H1 (cell line): ENCODE data around the gene NLRC5. TPM values are rescaled to one million over a fixed set of nuclear protein-coding genes. Genes with fewer than 3 reads are reported as not detected.

Experiments
- CTCF ChIA-PET: fragments of 300-600 bp; sonication (Branson Sonifier 250); formaldehyde crosslinking; loops from one replicate; lab custom pipeline; 2021; ENCODE audit not compliant: partially characterized antibody; lab: Charles Lee
- POLR2A ChIA-PET: fragments of 300-600 bp; sonication (Branson Sonifier 250); formaldehyde crosslinking; loops from one replicate; lab custom pipeline; 2021; ENCODE audit warnings: inconsistent platforms; ENCODE audit not compliant: partially characterized antibody; lab: Charles Lee
- DNase-seq, 2 experiments: peaks; one replicate each; pipeline versions ENCODE4 v3.0.0 to v3.0.0-alpha.2; 2010 to 2022; ENCODE audit warnings: low spot score in 2 of 2, low read depth in 1 of 2, mixed read lengths in 1 of 2
- FAIRE-seq: peaks from 2 replicates; lab custom pipeline; 2011; peaks lifted over from hg19 to GRCh38; lab: Jason Lieb, UNC
- H2AFZ ChIP-seq: 2 replicates; pipeline ENCODE4 v1.8.1; 2012; ENCODE audit warnings: low read length, inconsistent platforms
- H2AK5ac ChIP-seq: 2 replicates; pipeline ENCODE4 v1.6.1; 2013; ENCODE audit warnings: low read depth, low read length
- H2BK120ac ChIP-seq: replicated peaks from 2 replicates; pipeline ENCODE3; 2013; ENCODE audit warnings: low read depth, low read length, inconsistent platforms
- H2BK12ac ChIP-seq: 2 replicates; pipeline ENCODE4 v1.6.1; 2013; ENCODE audit warnings: low read depth, low read length
- H2BK15ac ChIP-seq: 2 replicates; pipeline ENCODE4 v1.6.1; 2013; ENCODE audit warnings: low read length
- H2BK20ac ChIP-seq: 2 replicates; pipeline ENCODE4 v1.6.1; 2013; ENCODE audit warnings: low read length
- H2BK5ac ChIP-seq: 2 replicates; pipeline ENCODE4 v1.6.1; 2013; ENCODE audit warnings: low read depth, low read length
- H3K14ac ChIP-seq: 2 replicates; pipeline ENCODE4 v1.6.1; 2013; ENCODE audit warnings: inconsistent platforms; ENCODE audit not compliant: insufficient read length
- H3K18ac ChIP-seq: 2 replicates; pipeline ENCODE4 v1.6.1; 2013; ENCODE audit warnings: low read length; ENCODE audit errors: extremely low read depth
- H3K23ac ChIP-seq: 2 replicates; pipeline ENCODE4 v1.6.1; 2013; ENCODE audit warnings: inconsistent platforms; ENCODE audit not compliant: insufficient read length
- H3K23me2 ChIP-seq: 2 replicates; pipeline ENCODE4 v1.6.1; 2013; ENCODE audit warnings: low read depth, low read length
- H3K27ac ChIP-seq: 2 replicates; pipeline ENCODE4 v1.6.1; 2011; ENCODE audit warnings: low read depth, low read length, inconsistent platforms
- H3K27me3 ChIP-seq, 4 experiments: replicated peaks in 1 of 4; 1 replicate in 1 of 4; 2 replicates in 3 of 4; pipeline versions ENCODE4 v1.6.1 to v1.8.1; 2011 to 2013; ENCODE audit warnings: low read length in 3 of 4, mild to moderate bottlenecking in 3 of 4, inconsistent platforms in 2 of 4, mixed read lengths in 2 of 4, moderate library complexity in 1 of 4; ENCODE audit not compliant: control insufficient read depth in 3 of 4, insufficient read depth in 3 of 4; ENCODE audit errors: extremely low read depth in 1 of 4
- H3K36me3 ChIP-seq, 4 experiments: 2 replicates each; pipeline versions ENCODE4 v1.6.1 to v1.8.1; 2011 to 2013; ENCODE audit warnings: mild to moderate bottlenecking in 4 of 4, low read length in 3 of 4, moderate library complexity in 2 of 4, control low read depth in 1 of 4, inconsistent platforms in 1 of 4; ENCODE audit not compliant: insufficient read depth in 4 of 4, control insufficient read depth in 2 of 4
- H3K4ac ChIP-seq: replicated peaks from 2 replicates; pipeline ENCODE3; 2013; ENCODE audit warnings: low read length, low read depth, mixed read lengths, inconsistent platforms; ENCODE audit not compliant: insufficient read length
- H3K4me1 ChIP-seq, 4 experiments: replicated peaks in 1 of 4; 1 replicate in 1 of 4; 2 replicates in 3 of 4; pipeline versions ENCODE4 v1.6.1 to v1.8.1; 2011 to 2013; ENCODE audit warnings: low read length in 3 of 4, inconsistent platforms in 2 of 4, mixed read lengths in 1 of 4; ENCODE audit not compliant: insufficient read depth in 4 of 4, control insufficient read depth in 3 of 4
- H3K4me2 ChIP-seq, 2 experiments: 2 replicates each; pipeline versions ENCODE4 v1.6.1 to v1.8.1; 2011 to 2013; ENCODE audit warnings: low read depth in 2 of 2, low read length in 2 of 2, control low read depth in 1 of 2, inconsistent platforms in 1 of 2, mild to moderate bottlenecking in 1 of 2; ENCODE audit not compliant: insufficient read depth in 1 of 2
- H3K4me3 ChIP-seq, 4 experiments: fragments of 200-600, 300-600 bp in 1 of 4; sonication (generic), shearing (Covaris generic), sonication (Bioruptor Twin) in 1 of 4; 2 replicates each; pipeline versions ENCODE4 v1.5.1 to v1.8.1; 2011 to 2016; ENCODE audit warnings: low read length in 4 of 4, low read depth in 3 of 4, control low read depth in 2 of 4, inconsistent platforms in 2 of 4, mild to moderate bottlenecking in 2 of 4, mixed read lengths in 1 of 4, moderate library complexity in 1 of 4; ENCODE audit not compliant: insufficient read depth in 2 of 4; ENCODE audit errors: extremely low read depth in 1 of 4
- H3K56ac ChIP-seq: replicated peaks from 2 replicates; pipeline ENCODE3; 2013; ENCODE audit warnings: low read depth, mild to moderate bottlenecking, mixed read lengths, low read length, inconsistent platforms; ENCODE audit not compliant: insufficient read length
- H3K79me1 ChIP-seq: 2 replicates; pipeline ENCODE4 v1.6.1; 2013; ENCODE audit warnings: low read depth, low read length, control low read depth
- H3K79me2 ChIP-seq, 2 experiments: 2 replicates each; pipeline versions ENCODE4 v1.6.1 to v1.8.1; 2012 to 2013; ENCODE audit warnings: low read length in 2 of 2, mild to moderate bottlenecking in 2 of 2, inconsistent platforms in 1 of 2; ENCODE audit not compliant: insufficient read depth in 2 of 2, control insufficient read depth in 1 of 2
- H3K9ac ChIP-seq, 4 experiments: replicated peaks in 1 of 4; 1 replicate in 1 of 4; 2 replicates in 3 of 4; pipeline versions ENCODE4 v1.6.1 to v1.8.1; 2011 to 2013; ENCODE audit warnings: low read depth in 3 of 4, low read length in 3 of 4, control low read depth in 2 of 4, mild to moderate bottlenecking in 2 of 4, moderate library complexity in 2 of 4, inconsistent platforms in 1 of 4; ENCODE audit errors: extremely low read depth in 1 of 4
- H3K9me3 ChIP-seq, 2 experiments: 2 replicates each; pipeline versions ENCODE4 v1.6.1 to v1.8.1; 2012 to 2013; ENCODE audit warnings: mild to moderate bottlenecking in 2 of 2, moderate library complexity in 2 of 2, control low read depth in 1 of 2, inconsistent platforms in 1 of 2, low read depth in 1 of 2, low read length in 1 of 2, mixed read lengths in 1 of 2; ENCODE audit not compliant: insufficient read depth in 2 of 2
- H4K20me1 ChIP-seq, 2 experiments: replicated peaks in 1 of 2; 2 replicates each; pipeline versions ENCODE3 to v1.8.1; 2011 to 2013; ENCODE audit warnings: inconsistent platforms in 2 of 2, low read length in 2 of 2, mild to moderate bottlenecking in 1 of 2; ENCODE audit not compliant: insufficient read depth in 2 of 2, control insufficient read depth in 1 of 2
- H4K5ac ChIP-seq: 2 replicates; pipeline ENCODE4 v1.6.1; 2013; ENCODE audit warnings: low read length, low read depth, mixed read lengths, inconsistent platforms; ENCODE audit not compliant: insufficient read length
- H4K8ac ChIP-seq: 2 replicates; pipeline ENCODE4 v1.8.0; 2013; ENCODE audit warnings: mild to moderate bottlenecking, moderate library complexity, low read length, inconsistent platforms; ENCODE audit not compliant: insufficient read depth; ENCODE audit errors: extremely low read depth
- H4K91ac ChIP-seq: replicated peaks from 2 replicates; pipeline ENCODE3; 2013; ENCODE audit warnings: low read length, mixed read lengths, inconsistent platforms; ENCODE audit not compliant: insufficient read length
- FOSL1 ChIP-seq: IDR thresholded peaks from 2 replicates; pipeline ENCODE4 v1.6.1; 2011; ENCODE audit warnings: mild to moderate bottlenecking, low read depth, low read length, moderate library complexity; ENCODE audit not compliant: insufficient read depth
- POLR2AphosphoS5 ChIP-seq: IDR thresholded peaks from 2 replicates; pipeline ENCODE4 v1.6.1; 2011; ENCODE audit warnings: low read depth, low read length
- POU5F1 ChIP-seq: IDR thresholded peaks from 2 replicates; pipeline ENCODE4 v1.6.1; 2011; ENCODE audit warnings: low read depth, mild to moderate bottlenecking, low read length, moderate library complexity
- RAD21 ChIP-seq, 2 experiments: IDR thresholded peaks in 1 of 2; conservative IDR thresholded peaks in 1 of 2; 2 replicates each; pipeline ENCODE4 v1.6.1; 2011; ENCODE audit warnings: low read depth in 2 of 2, low read length in 2 of 2, improper control_type of control experiment in 1 of 2, inconsistent platforms in 1 of 2, mild to moderate bottlenecking in 1 of 2, moderate library complexity in 1 of 2
- SIN3A ChIP-seq, 2 experiments: IDR thresholded peaks in 1 of 2; conservative IDR thresholded peaks in 1 of 2; 2 replicates each; pipeline ENCODE4 v1.6.1; 2011 to 2012; ENCODE audit warnings: low read length in 2 of 2, improper control_type of control experiment in 1 of 2, low read depth in 1 of 2, mild to moderate bottlenecking in 1 of 2
- SP2 ChIP-seq: IDR thresholded peaks from 2 replicates; pipeline ENCODE4 v1.6.1; 2012; ENCODE audit warnings: mild to moderate bottlenecking, low read length, inconsistent platforms
- YY1 ChIP-seq: IDR thresholded peaks from 2 replicates; pipeline ENCODE4 v1.6.1; 2011; ENCODE audit warnings: low read depth, mild to moderate bottlenecking, low read length
- WGBS, 2 experiments: shearing (Covaris generic) in 1 of 2; methylation state at CpG; one replicate each; pipeline versions ENCODE4 v1.1.6 to v1.1.7; 2013 to 2015; ENCODE audit warnings: low lambda C conversion rate in 2 of 2, mixed read lengths in 2 of 2, inconsistent platforms in 1 of 2, low coverage in 1 of 2, missing lambda C conversion rate in 1 of 2; ENCODE audit not compliant: insufficient replicate concordance in 2 of 2, insufficient coverage in 1 of 2, insufficient read length in 1 of 2; ENCODE audit errors: extremely low coverage in 1 of 2, missing lambda C conversion rate in 1 of 2; 5-methylcytosine and 5-hydroxymethylcytosine counted together
- polyA plus RNA-seq, 7 experiments: library from polyadenylated mRNA; depleted of rRNA in 3 of 7; stranded (reverse) in 5 of 7; unstranded in 2 of 7; fragments of >200 nt in 5 of 7; fragments of 200-250 nt in 2 of 7; gene quantifications; 1 replicate in 5 of 7; 2 replicates in 1 of 7; 4 replicates in 1 of 7; pipeline versions ENCODE4 v1.2.1 to v1.2.3, GENCODE V29; 2011 to 2013; ENCODE audit warnings: missing spikeins in 2 of 7, mixed read lengths in 2 of 7
- total RNA-seq: library from RNA; stranded (reverse); fragmentation: NEBNext Ultra II Directional; extraction: Animal tissue kit (Norgen Biotek cat#: 25700); gene quantifications from 2 replicates; pipeline ENCODE4 v1.2.1, GENCODE V29; 2021
- TF ChIP-seq, protein P1 (sequence below), 3 experiments: IDR thresholded peaks; 1 replicate in 2 of 3; 2 replicates in 1 of 3; pipeline versions ENCODE4 v1.5.1 to v1.6.1; 2011; ENCODE audit warnings: low read length in 3 of 3, mild to moderate bottlenecking in 3 of 3, inconsistent platforms in 2 of 3, low read depth in 1 of 3, moderate library complexity in 1 of 3; ENCODE audit not compliant: insufficient read depth in 1 of 3; ENCODE audit errors: control extremely low read depth in 1 of 3
- TF ChIP-seq, protein P2 (sequence below): IDR thresholded peaks from 2 replicates; pipeline ENCODE4 v1.6.1; 2011; ENCODE audit warnings: low read depth, mild to moderate bottlenecking, low read length; ENCODE audit not compliant: insufficient read depth

The NLRC5 gene
- total and polyA plus RNA-seq, 2 of the 8 experiments (the other 6 are each of a cell fraction or from before 2014, with no cell fraction given) = 2.2 to 3.2 TPM

DNA sequence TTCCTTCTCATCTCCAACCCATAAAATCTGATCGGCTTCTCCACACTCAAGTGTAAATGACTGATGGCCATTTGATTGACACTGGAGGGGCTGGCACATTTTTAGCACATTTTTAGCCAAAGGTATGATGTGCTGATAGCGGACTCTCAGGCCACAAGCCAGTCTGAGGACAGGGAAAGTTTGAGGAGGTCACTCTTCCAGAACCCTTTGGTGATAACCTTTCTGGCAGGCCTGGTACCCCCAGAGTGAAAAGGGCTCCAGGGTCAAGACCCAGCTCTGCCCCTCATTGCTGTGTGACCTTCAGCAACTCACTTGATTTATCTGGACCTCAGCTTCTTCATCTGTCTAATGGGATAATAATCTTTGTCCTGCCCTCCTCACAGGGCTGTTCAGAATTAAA lies 1.7 kb upstream of the NLRC5 start:
- Histone ChIP-seq H3K4ac (no peak overlapping the region), H2AK5ac (no peak overlapping the region), H3K4me1 (peaks cover 0 to 5% (median 3%) of the 10 kb centered on the region in 4 experiments; a peak in 3 of 7 replicates), H3K79me2 (no peaks in the 10 kb centered on the region), H4K5ac (no peak overlapping the region), H3K23me2 (peaks cover 8% of the 10 kb centered on the region; the same call in 1 of the 2 replicates), H3K4me3 (no peak overlapping the region), H2BK5ac (no peak overlapping the region), H3K27ac (no peak overlapping the region), H4K20me1 (no peaks in the 10 kb centered on the region), H3K36me3 (no peaks in the 10 kb centered on the region), H2BK15ac (no peak overlapping the region), H2BK120ac (no peak overlapping the region), H3K18ac (no peak overlapping the region), H3K27me3 (peaks cover 0 to 33% (median 24%) of the 10 kb centered on the region in 4 experiments; a peak in 6 of 7 replicates), H3K9me3 (no peaks in the 10 kb centered on the region), H2BK12ac (no peak overlapping the region), H2AFZ (no peak overlapping the region), H3K14ac (no peak overlapping the region), H4K91ac (no peak overlapping the region), H3K56ac (no peak overlapping the region), H3K79me1 (no peaks in the 10 kb centered on the region), H3K4me2 (no peak overlapping the region), H3K23ac (no peak overlapping the region), H2BK20ac (no peak overlapping the region), H4K8ac (no peak overlapping the region), H3K9ac (no peak overlapping the region)
- ChIA-PET CTCF (interaction anchor here (0.7 to 8.1 kb wide), 3 partner anchors 15 to 23 kb away, joined by 3 to 67 read pairs (median 13); no protein-coding TSS in a partner anchor), POLR2A (interaction anchor here (0.5 kb wide), 1 partner anchor 260 kb away, joined by 3 read pairs; no protein-coding TSS in a partner anchor)
- FAIRE-seq (no peak), DNase-seq (no peak)
- 94% methylated on average over 2 of the region's 2 CpGs; no CpG with 5 or more reads in 1 of the 2 experiments for WGBS, 2 experiments
- TF ChIP-seq, protein P1, sequence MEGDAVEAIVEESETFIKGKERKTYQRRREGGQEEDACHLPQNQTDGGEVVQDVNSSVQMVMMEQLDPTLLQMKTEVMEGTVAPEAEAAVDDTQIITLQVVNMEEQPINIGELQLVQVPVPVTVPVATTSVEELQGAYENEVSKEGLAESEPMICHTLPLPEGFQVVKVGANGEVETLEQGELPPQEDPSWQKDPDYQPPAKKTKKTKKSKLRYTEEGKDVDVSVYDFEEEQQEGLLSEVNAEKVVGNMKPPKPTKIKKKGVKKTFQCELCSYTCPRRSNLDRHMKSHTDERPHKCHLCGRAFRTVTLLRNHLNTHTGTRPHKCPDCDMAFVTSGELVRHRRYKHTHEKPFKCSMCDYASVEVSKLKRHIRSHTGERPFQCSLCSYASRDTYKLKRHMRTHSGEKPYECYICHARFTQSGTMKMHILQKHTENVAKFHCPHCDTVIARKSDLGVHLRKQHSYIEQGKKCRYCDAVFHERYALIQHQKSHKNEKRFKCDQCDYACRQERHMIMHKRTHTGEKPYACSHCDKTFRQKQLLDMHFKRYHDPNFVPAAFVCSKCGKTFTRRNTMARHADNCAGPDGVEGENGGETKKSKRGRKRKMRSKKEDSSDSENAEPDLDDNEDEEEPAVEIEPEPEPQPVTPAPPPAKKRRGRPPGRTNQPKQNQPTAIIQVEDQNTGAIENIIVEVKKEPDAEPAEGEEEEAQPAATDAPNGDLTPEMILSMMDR (IDR thresholded peaks at IDR 0.05; ENCODE audit: control extremely low read depth in 1 of 3, insufficient read depth in 1 of 3, low read depth in 1 of 3, low read length in 3 of 3) = no peak
- TF ChIP-seq POLR2AphosphoS5 (no peak), SIN3A (conservative IDR thresholded peaks at IDR 0.05 in 1 of 2, IDR thresholded peaks at IDR 0.05 in 1 of 2; ENCODE audit: low read depth in 1 of 2, low read length in 2 of 2) (no peak), POU5F1 (no peak), SP2 (no peak), YY1 (no peak), RAD21 (IDR thresholded peaks at IDR 0.05 in 1 of 2, conservative IDR thresholded peaks at IDR 0.05 in 1 of 2; ENCODE audit: low read depth in 2 of 2, low read length in 2 of 2) (no peak), FOSL1 (no peak)
- TF ChIP-seq, protein P2, sequence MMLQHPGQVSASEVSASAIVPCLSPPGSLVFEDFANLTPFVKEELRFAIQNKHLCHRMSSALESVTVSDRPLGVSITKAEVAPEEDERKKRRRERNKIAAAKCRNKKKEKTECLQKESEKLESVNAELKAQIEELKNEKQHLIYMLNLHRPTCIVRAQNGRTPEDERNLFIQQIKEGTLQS = no peak
